ENCODE data around the gene THBS1. TPM values are rescaled to one million over a fixed set of nuclear protein-coding genes. Genes with fewer than 3 reads are reported as not detected.

Gene THBS1
- total RNA-seq = 1 to 10 TPM in 1 of 2 donors, under 1 TPM in 1; 0.46 to 7.5 TPM

DNA sequence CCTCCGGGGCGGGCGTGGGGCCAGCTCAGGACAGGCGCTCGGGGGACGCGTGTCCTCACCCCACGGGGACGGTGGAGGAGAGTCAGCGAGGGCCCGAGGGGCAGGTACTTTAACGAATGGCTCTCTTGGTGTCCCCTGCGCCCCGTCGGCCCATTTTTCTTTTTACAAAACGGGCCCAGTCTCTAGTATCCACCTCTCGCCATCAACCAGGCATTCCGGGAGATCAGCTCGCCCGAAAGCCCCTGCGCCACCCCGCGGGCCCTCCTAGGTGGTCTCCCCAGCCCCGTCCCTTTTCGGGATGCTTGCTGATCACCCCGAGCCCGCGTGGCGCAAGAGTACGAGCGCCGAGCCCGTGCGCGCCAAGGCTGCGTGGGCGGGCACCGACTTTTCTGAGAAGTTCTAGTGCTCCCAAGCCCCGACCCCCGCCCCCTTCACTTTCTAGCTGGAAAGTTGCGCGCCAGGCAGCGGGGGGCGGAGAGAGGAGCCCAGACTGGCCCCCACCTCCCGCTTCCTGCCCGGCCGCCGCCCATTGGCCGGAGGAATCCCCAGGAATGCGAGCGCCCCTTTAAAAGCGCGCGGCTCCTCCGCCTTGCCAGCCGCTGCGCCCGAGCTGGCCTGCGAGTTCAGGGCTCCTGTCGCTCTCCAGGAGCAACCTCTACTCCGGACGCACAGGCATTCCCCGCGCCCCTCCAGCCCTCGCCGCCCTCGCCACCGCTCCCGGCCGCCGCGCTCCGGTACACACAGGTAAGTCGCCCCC is at the start of gene THBS1:
Gene THBS1 (plus strand): TSS at position 595 of the 757 bp plus-strand sequence. CDS start 779 bp downstream, outside the sequence.
- H3K9me3 Mint-ChIP-seq = no peaks in the 10 kb centered on the region
- DNase-seq (ENCODE audit: low spot score in 2 of 2) (peak in 1 of 2 donors; percentile 50), ATAC-seq (peak; percentile 43 to 49)
- no peak within 1 kb of the TSS for H3K27ac Mint-ChIP-seq
- no peaks in the 10 kb centered on the region for H3K36me3 Mint-ChIP-seq

DNA sequence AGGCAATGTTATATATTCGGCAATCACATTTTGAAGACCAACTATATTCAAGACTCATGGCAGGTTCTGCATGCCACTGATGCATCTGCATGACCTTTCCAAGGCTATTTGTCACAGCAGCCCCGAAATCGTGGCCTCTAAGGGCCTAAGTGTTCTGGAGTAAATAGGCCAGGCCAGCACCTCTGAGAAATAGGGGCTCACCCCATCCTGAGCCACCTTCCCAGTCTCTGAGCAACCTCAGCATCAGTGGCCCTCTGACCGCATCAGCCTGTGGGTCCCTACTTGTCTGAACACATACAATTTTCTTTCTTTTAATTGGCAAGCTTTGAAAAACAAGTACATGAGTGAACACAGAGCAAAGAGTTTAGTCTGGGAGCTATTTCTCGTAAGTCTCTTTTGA is 45.9 kb upstream of the THBS1 start:
- ATAC-seq = no peak
- H3K27ac Mint-ChIP-seq = no peak overlapping the region

GRCh38 chr15:39535466-39535865 is 45.4 kb upstream of the THBS1 start:
- H3K36me3 Mint-ChIP-seq = no peaks in the 10 kb centered on the region
- no peak overlapping the region for H3K27ac Mint-ChIP-seq
- DNase-seq (ENCODE audit: low spot score in 2 of 2) (no peak), ATAC-seq (no peak)
- no peaks in the 10 kb centered on the region for H3K9me3 Mint-ChIP-seq

More for the DNA sequence above, 45.9 kb upstream of the THBS1 start:
- H3K36me3 Mint-ChIP-seq = no peaks in the 10 kb centered on the region
- H3K9me3 Mint-ChIP-seq = no peaks in the 10 kb centered on the region
- DNase-seq (ENCODE audit: low spot score in 2 of 2) = no peak

DNA sequence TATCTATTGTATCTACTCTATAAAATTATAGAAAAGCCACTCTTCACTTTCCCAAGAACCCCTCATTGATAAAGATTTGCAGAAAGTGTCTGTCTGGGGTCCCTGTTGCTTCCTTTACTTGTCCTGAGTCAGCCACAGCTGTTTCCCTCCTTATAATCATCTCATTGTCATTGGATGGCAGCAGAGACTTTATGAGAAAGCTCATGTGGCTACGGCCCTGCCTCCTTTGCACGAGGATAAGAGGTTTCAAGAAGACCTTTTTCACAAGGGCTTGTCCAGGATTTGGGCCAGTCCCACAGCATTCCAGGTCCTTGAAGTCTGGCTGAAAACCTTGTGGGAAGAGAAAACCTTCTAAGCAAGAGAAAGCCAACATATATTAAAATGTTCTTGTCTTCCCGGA is 41.9 kb upstream of the THBS1 start:
- Mint-ChIP-seq H3K27ac (no peak overlapping the region), H3K36me3 (no peaks in the 10 kb centered on the region), H3K9me3 (no peaks in the 10 kb centered on the region)
- no peak for ATAC-seq
- DNase-seq (ENCODE audit: low spot score in 2 of 2) = no peak

- no peak for ATAC-seq
These were observed 41.4 kb upstream of the THBS1 start for GRCh38 chr15:39539466-39539865.

DNA sequence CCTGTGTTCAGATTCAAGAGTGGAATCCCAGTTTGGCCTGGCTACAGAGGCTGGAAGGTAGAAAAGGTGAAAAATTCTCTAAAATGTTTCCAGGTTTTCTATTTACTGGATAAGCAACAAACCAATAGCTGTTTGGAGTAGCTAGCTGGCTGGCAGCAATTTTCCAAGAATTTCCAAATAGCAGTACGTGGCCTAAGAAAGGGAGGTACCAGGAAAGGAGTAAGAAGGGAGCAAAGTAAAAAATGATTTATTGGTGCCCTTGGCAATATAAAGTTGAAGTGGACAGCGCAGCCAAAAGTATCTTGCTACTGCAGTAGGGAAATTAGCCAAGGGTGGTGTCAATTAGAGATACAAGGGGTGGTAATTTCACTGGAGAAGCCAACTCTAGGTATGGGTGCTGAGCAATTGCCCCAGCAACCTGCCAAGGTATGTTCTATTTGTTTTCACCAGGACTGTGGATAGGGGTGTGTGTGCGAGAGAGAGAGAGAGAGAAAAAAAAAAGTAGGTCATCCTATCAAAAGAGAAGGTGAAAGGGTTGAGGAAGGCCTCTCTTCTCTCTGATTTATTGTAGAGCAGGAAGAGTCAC is 40.8 kb upstream of the THBS1 start:
- H3K36me3 Mint-ChIP-seq = peaks cover 0 to 6% of the 10 kb centered on the region in 2 donors
- no peak for ATAC-seq
- H3K9me3 Mint-ChIP-seq = peaks cover 0 to 6% of the 10 kb centered on the region in 2 donors

More at GRCh38 chr15:39539466-39539865, 41.4 kb upstream of the THBS1 start:
- Mint-ChIP-seq H3K9me3 (no peaks in the 10 kb centered on the region), H3K36me3 (no peaks in the 10 kb centered on the region), H3K27ac (no peak overlapping the region)
- no peak for DNase-seq (ENCODE audit: low spot score in 2 of 2)

GRCh38 chr15:39542385-39543065 is 38.4 kb upstream of the THBS1 start:
- DNase-seq (ENCODE audit: low spot score in 2 of 2) (no peak), ATAC-seq (no peak)
- Mint-ChIP-seq H3K36me3 (peaks cover 0 to 6% of the 10 kb centered on the region in 2 donors), H3K9me3 (peaks cover 0 to 10% of the 10 kb centered on the region in 2 donors), H3K27ac (no peak overlapping the region)

More for the DNA sequence above, 40.8 kb upstream of the THBS1 start:
- H3K27ac Mint-ChIP-seq = no peak overlapping the region
- DNase-seq (ENCODE audit: low spot score in 2 of 2) = no peak

- H3K9me3 Mint-ChIP-seq = peaks cover 0 to 10% of the 10 kb centered on the region in 2 donors
- ATAC-seq = no peak
- peaks cover 0 to 6% of the 10 kb centered on the region in 2 donors for H3K36me3 Mint-ChIP-seq
- DNase-seq (ENCODE audit: low spot score in 2 of 2) = no peak
- H3K27ac Mint-ChIP-seq = no peak overlapping the region
These were observed 37.2 kb upstream of the THBS1 start for GRCh38 chr15:39543651-39544050.

DNA sequence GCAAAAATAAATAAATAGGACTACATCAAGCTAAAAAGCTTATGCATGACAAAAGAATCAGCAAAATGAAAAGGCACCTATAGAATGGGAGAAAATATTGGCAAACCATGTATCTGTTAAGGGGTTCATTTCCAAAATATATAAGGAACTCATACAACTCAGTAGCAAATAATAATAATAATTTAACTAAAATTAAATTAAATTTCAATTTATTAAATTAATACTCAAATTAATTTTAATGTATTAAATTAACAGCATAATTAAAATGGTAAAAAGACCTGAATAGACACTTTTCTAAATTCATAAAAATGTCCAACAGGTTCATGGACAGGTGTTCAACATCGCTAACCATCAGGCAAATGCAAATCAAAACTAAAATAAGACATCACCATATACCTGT is 34.0 kb upstream of the THBS1 start:
- ATAC-seq (no peak), DNase-seq (ENCODE audit: low spot score in 2 of 2) (no peak)
- Mint-ChIP-seq H3K9me3 (peaks cover 0 to 10% of the 10 kb centered on the region in 2 donors), H3K36me3 (peaks cover 0 to 6% of the 10 kb centered on the region in 2 donors), H3K27ac (no peak overlapping the region)

DNA sequence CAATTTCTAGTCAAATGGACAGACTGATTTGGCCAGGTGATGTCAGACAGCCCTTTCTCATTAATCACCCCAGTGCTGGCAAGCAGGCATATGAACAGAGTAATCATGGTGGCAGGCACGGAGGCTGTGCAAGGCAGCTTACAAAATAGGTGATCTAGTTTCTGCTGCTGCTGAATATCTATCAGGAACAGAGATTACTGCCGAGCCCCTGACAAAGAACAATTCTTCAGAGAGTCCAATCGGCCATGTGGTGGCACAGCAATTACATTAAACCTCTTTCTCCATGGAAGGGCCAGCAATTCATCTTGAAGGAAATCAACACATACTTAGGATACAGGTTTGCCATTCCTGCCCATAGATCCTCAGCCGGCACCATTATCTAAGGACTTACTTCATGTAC is 32.3 kb upstream of the THBS1 start:
- H3K27ac Mint-ChIP-seq = no peak overlapping the region
- peaks cover 0 to 6% of the 10 kb centered on the region in 2 donors for H3K36me3 Mint-ChIP-seq
- DNase-seq (ENCODE audit: low spot score in 2 of 2) (no peak), ATAC-seq (no peak)
- H3K9me3 Mint-ChIP-seq = peaks cover 0 to 10% of the 10 kb centered on the region in 2 donors

DNA sequence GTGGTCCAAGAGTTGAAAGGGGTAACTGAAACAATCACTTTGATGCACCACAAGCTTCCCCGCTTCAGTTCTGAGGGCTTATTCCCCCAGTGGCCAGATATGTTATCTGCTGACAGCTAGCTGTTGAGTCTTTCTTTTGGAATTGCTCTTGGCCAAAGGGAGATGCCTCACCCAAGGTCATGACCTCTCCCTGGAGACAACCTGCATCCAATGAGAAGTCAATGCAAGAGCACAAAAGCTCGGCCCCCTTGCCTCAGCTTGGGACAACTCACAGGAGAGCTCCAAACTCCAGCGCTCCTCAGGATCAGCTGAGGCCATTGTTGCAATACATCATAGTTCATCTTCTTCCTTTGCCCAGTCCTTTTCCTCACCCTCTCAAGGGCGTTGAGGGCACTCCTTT is 31.0 kb upstream of the THBS1 start:
- Mint-ChIP-seq H3K27ac (no peak overlapping the region), H3K36me3 (peaks cover 0 to 2% of the 10 kb centered on the region in 2 donors), H3K9me3 (peaks cover 0 to 5% of the 10 kb centered on the region in 2 donors)
- ATAC-seq (no peak), DNase-seq (ENCODE audit: low spot score in 2 of 2) (no peak)

GRCh38 chr15:39551476-39551875 is 29.4 kb upstream of the THBS1 start:
- no peak for DNase-seq (ENCODE audit: low spot score in 2 of 2)
- Mint-ChIP-seq H3K27ac (no peak overlapping the region), H3K36me3 (no peaks in the 10 kb centered on the region), H3K9me3 (no peaks in the 10 kb centered on the region)
- no peak for ATAC-seq

DNA sequence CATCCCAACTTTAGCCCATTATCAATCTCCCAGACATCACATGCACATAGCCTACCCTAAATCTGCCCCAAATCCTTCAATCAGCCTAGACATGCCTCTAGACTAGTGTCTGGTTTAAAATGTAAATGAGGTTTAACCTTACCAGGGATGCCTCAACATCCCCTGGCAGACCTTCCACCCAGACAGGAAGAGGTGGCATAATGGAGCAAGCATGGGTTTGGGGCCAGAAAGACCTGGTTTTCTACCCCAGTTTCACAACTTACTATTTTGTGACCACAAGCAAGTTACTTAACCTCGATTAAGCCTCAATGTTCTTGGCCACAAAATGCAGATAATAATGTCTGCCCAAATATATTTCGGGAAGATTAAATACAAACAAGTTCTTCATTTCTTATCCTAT is 28.3 kb upstream of the THBS1 start:
- no peak overlapping the region for H3K27ac Mint-ChIP-seq
- H3K36me3 Mint-ChIP-seq = no peaks in the 10 kb centered on the region
- DNase-seq (ENCODE audit: low spot score in 2 of 2) = no peak
- H3K9me3 Mint-ChIP-seq = no peaks in the 10 kb centered on the region
- no peak for ATAC-seq

DNA sequence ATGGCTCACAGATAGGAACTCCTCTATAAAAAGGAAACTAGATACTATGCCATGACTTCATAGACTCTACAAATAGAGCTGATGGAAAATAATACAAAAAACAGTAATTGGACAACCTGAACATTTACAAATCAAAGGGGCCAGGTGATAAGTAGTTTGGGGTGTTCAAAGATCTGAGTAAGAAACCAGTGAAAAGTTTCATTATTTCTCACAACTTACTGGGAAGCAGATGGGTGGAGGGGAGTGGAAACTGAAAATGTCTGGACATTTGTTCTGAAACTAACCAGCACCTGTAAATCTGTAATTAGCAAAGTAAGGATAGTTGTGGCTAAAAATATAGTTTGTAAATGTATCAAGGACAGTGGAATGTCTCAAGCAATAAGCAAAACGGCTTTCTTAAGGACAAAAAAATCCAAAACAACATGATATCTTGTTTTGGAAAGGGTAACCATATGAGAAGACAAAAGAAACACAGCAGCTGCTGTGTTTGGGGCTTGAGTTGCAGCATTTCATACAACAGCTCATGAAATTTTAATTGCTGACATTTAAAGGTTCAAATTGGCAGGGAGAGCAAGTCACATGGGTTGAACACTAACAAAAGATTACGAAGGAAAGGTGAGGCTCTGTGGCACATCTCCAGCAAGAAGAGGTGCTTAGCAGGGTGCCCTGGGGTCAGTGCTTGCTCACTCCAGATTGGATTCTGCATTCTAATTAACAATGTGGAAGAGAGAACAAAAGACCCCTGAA is 26.8 kb upstream of the THBS1 start:
- no peaks in the 10 kb centered on the region for H3K9me3 Mint-ChIP-seq
- no peak for DNase-seq (ENCODE audit: low spot score in 2 of 2)

DNA sequence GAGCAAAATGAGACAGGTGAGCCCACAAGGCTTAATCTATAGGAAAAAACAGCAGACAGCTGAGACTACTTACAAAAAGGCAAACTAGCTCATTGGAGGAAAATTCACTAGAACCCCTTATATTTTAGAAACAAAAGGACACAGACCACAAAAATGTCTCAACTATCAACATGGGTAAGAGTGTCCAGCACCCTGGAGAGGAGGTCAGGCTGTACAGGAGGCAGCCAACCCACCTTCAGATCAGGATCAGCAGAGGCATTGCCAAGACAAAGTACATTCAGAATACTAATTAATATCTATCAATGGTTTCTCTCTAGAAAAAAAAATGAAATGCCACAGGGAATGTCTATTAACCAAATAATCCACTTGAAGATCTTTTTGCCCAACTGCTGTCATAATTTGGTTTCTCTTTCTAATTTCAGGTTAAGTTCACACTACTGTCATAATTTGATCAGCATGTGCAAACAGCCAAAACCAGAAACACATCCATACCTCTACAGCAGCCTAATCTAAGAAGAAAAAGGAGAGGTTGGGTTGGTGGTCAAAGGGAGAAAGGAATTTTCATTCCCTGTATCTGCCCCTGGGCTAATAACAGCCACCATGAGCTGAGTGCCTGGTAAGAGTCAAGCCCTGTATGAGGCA is 26.0 kb upstream of the THBS1 start:
- ATAC-seq = no peak
- no peaks in the 10 kb centered on the region for H3K9me3 Mint-ChIP-seq

More for the DNA sequence above, 26.8 kb upstream of the THBS1 start:
- H3K27ac Mint-ChIP-seq = peak overlapping the region in 1 of 2 donors; percentile 34
- H3K36me3 Mint-ChIP-seq = no peaks in the 10 kb centered on the region
- peak in 1 of 2 donors; percentile 26 for ATAC-seq

DNA sequence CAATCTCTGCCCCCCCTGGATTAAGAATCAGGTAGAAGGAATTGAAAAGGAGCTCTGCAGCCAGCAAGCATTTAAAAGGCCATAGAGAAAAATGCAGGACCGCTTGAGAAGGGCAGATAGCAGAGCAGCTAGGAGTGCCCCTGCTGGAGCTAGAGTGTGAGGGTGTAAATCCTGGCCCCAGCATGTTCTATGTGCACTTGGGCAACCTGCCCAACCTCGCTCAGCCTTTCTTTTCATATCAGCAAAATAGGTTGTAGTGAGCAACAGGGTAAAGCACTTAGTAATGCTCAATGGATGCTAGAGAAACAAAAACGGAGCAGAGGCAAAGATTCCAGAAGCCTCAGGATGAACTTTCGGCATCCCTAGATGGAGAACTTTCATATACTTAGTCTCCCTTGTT is 25.0 kb upstream of the THBS1 start:
- DNase-seq (ENCODE audit: low spot score in 2 of 2) = no peak
- no peaks in the 10 kb centered on the region for H3K36me3 Mint-ChIP-seq
- ATAC-seq = no peak
- H3K27ac Mint-ChIP-seq = no peak overlapping the region
- H3K9me3 Mint-ChIP-seq = no peaks in the 10 kb centered on the region

More for the DNA sequence above, 26.0 kb upstream of the THBS1 start:
- Mint-ChIP-seq H3K36me3 (no peaks in the 10 kb centered on the region), H3K27ac (no peak overlapping the region)
- DNase-seq (ENCODE audit: low spot score in 2 of 2) = no peak
